SW480 (cell line): ENCODE results near the gene CCDC85C.

ENCODE experiments used
- DNase-seq: peaks from one replicate; pipeline ENCODE4 v3.0.0-alpha.2; 2016; ENCODE audit warnings: low spot score

Gene CCDC85C

DNA sequence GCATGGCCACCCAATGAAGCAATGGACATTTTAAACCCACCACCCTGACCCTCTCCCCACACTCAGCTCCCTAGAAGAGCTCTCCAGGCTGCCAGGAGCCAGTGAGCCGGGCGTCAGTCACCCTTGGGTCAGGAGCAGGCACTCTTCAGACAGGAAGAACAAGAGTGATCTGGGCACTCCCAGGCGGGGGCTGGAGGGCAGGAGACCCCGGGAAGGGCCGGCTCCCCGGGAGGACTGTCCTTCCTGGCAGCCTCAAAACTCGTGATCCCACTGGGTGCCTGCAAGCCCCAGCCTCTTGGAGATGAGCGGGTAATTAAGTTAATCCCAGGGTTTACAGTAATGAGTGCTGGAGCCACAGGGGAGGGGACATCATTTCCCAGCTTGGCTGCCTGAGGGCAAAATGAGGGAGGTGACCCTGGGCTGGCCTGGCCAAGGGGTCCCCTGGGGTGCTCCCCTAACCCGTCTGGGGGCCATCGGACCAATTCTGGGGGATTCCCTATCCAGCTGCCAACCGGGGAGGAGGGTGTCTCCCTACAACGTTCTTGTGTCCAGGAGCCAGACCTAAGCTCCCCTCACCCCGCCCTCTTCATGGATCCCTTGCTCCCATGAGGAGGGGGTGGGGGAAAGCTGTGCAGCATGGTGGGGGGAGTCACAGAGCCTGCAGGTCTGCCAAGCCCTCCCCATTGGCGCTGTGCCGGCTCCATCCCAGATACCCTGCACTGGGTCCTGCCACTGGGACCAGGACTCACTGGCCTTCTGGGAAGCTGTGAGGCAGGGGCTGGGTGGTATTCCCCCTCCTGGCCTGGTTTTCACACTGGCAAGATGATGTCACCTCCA lies 63.6 kb downstream of the CCDC85C start:
- no peak for DNase-seq

DNA sequence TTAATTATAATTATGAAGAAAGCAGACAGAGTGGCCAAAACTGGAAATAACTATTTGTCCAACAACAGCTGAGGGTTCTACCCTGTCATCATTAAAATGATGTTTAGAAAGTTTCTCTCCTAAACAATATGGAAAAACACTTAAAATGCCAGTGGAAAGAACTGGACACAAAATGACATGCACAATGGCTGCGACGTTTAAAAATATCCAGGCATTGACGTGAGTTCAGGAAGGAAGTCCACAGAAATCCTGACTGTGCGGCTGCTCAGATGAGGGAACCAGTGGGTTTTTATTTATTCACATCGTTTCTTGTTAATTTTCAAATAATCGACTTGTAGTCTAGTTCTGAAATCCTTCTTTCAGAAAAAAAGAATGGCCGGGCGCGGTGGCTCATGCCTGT lies 64.5 kb downstream of the CCDC85C start:
- DNase-seq = no peak

DNA sequence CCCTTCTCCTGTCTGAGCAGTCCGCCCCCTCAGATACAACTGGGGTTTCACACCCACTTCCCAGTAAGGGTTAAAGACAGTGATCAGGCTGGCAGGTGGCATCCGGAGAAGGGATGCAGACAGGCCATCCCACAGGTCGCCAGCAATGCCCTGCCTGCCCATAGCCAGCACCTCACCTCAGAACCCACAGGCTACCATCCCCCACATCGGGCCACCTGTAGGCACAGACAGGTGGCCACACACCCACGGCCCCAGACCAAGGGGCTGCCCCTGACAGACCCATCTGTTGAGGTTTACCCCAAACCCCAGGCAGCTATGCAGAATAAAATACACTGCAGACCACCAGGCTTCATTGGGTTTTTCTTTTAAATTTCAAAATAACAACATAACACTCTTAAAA lies 65.3 kb downstream of the CCDC85C start:
- DNase-seq = no peak

DNA sequence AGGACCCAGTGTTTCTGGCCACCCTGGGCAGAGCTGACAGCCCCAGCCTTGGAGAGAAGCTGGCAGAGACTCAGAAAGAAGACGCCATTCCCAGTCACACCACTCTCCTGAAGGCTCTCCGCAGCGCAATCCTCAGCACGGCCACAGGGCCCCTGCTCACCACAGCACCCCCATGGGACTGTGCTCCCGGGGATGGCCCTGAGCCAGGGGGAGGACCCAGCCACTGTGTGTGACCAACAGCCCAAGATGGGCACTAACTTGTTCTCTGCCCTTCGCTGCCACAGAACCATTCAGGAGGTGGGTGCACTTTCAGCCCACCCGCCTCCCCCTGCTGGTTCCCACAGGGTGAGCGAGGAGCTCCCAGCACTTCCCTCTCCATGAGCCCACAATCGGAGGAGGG lies 65.7 kb downstream of the CCDC85C start:
- no peak for DNase-seq

DNA sequence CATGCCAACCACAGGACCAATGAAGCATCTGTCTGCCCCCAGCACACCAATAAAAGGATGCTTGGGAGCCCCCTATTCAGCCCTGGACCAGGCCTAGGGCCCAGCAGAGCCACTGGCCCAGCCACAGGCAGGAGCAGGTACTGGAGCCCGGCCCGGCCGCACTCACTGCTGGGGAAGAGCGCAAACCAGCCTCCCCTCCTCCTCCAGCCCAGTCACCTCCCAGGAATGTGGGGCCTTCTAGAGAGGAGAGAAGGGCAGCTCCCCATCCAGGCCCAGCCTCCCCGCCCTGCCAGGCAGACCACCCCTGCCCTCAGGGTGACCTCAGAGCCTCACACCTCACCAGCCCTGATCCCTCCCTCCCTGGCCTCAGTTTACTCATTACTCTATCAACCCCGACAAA lies 66.6 kb downstream of the CCDC85C start:
- DNase-seq = peak; percentile 70

DNA sequence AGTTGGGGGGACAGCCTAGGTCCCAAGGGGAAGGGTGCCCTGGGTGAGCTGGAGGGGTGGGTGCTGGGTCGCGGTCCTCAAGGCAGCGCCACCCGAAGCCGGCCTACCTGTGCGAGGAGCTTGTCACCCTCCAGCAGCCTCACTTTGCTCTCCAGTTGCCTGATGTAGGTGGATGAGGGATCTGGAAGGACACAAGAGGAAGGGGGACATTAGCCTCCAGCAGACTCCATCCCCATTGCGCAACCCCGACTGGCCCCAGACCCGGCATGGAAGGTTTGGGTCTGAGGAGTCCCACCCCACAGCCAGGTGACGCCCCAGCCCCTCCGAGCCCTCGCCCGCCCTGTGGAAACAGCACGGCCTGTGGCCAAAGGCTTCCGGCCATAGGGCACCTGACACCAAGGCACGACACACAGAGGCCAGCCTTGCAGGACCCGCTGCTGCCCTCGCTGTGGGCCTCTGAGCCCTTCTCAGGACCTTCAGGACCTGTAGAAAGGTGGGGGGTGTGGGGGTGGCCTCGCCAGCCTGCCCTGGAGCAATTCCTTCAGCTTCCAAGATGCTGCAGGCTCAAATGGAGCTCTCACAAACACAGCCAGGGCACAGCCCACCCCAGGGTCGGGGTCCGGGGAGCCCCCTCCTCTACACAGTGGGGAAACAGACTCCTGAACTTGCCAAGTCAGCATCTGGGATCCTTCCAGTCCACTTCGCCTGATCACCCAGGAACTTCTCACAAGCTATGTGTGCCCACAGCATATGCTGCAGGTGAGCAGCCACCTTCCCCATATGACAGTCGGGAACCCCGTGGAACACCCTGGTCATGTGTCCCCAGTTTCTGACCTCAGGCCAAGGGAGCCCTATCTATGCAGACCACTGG lies 67.9 kb downstream of the CCDC85C start:
- no peak for DNase-seq

DNA sequence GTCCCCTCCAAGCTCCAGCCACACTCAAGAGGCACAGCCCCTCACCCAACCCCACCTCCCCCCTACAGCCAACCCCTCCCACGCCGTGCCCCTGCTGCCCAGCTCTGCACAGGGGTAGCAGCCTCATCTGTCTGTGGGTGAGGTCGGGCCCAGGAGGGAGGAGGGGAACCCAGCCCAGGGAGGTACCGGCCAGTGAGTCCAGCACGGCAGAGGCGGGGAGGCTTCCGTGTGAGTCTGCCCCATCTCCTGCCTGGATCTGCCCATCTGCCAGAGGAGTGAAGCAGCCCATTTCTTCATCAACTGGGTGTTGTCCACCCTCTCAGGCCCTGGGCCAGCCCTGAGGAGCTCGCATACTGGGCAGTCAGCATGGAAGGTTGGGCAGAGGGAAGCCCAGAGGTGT lies 68.6 kb downstream of the CCDC85C start:
- no peak for DNase-seq

DNA sequence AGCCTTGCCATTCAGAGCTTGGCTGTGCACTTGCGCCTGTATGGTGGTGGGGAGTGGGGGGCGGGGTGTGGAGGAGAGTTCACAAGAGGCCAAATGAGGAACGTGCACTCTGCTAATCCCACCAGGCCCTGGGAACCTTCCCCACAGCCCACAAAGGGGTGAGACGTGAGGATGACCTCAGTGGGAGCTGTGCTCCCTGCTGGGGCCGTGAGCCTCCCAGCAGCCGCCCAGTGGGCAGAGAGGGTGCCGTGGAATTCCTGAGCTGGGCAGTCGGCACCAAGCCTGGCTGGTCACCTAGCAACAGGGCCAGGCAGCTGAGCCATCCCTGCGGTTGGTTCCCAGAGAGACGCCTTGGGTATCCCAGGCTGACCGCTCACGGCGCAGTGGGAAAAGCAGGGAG lies 69.1 kb downstream of the CCDC85C start:
- no peak for DNase-seq

DNA sequence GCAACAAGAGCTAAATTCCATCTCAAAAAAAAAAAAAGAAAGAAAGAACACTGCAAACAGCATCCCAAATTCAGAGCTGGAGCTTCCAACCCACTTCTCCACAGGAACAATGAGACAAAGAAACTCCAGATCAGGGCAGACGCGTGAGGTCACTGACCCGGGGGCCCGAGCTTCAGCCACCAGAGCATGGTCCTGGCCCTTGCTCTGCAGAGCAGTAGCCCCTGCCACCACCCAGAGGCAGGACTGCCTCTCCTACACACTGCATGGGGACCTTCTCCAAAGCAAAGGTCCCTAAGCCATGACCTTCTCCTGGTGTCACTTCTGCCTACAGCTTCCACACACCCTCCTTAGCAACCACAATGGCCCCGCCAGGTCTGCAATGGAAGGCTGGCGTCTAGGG lies 69.7 kb downstream of the CCDC85C start:
- DNase-seq = no peak

DNA sequence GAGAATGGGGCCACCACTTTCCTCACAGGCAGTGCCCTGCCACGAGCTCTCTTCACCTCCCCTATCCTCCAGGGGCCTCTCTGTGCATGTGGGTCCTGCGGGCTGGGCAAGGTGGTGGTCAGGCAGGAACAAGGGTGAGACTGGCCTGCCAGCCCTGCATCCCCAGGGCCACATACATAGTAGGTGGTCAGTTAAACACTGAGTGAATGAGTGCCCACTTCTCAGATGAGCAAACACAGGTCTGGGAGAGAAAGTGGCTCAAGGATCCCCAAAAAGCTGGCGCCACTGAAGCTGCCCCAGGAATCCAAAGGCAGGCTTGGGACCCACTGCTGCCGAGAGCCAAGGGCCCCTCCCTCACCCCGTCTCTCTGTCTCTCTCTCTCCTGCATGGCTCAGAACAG lies 71.7 kb downstream of the CCDC85C start:
- DNase-seq = no peak

DNA sequence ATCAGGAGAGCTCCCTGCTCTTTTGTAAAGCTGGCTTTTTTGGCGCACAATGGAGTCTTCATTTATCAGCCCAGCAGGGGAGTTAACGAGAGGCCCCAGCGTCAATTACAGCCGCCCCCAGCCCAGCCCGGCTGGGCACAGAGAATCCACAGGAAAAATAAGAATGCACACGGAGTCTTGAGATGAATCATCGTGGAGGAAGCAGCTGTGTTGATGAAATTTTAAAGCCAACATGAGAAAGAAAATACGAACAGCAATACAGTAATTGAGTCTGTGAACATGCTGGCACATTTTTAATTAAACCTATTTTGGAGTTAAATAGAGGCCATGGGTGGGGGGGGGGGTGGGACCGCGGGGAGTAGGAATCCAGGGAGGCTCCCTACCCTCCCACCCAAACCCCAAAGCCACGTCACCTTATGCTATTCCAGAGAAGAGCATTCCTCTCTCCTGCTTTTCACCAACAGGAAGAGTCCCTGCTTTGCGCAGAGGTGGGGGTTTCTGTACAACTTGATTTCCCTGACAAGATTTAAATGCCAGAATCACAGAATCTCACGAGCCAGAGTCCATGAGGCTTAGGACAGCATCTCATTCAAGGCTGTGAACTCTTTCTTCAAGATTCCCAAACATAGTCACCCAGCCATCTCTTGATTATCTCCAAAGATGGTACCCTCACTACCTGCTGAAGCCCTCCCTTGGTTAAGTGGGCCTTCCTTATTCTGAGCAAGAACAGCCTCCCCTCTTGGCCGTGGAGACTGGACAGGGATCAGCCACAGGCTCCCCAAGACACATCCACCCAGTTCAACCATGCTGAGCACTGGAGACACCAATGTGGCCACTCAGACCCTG lies 72.5 kb downstream of the CCDC85C start:
- no peak for DNase-seq

DNA sequence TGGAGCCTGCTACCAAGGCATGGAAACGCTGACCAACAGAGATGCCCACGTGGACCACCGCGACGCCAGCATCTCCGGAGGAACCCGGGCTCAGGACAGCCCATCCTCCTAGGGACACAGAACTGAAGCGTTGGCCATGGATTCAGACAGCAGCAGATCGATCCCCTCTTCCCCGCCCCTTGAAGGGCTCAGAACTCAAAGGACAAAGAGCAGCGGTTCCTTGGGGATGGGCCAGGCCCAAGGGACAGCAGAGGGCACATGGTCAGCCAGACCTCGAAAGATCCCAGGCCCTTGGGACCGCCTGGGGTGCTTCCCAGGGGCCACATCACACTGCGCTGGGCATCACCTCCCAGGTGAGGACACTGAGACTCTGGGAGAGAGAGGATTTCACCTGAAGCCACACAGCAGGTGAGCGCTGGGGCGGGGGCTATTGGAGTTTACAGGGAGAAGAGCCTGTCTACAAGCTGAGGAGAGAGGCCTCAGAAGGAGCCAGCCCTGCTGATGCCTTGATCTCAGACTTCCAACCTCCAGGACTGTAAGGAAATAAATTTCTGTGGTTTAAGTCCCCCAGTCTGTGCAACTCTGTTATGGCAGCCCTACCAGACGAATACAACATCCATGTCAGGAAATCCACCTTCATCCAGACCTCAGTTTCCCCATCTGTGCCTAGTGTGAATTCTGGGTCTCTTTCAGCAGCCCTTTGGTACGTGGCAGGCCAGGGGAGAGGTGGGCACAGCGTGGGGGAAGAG lies 73.4 kb downstream of the CCDC85C start:
- no peak for DNase-seq

DNA sequence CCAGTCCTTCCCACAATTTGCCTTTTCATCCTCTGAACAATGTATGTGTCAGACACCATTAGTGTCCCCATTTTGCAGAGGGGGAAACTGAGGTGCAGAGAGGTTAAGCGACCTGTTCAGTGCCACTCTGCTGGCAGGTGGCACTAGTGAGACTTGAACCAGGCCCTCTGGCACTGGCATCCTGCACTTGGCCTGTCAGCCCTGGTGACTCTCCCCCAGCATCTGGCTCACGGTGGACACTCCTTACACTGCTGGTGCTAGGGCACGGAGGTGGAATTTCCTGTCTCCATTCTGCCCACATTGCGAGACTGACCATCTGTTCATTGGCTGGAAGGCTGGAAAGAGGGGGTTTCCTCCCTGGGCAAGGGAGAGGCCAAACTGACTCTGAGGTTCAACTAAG lies 74.1 kb downstream of the CCDC85C start:
- DNase-seq = no peak

DNA sequence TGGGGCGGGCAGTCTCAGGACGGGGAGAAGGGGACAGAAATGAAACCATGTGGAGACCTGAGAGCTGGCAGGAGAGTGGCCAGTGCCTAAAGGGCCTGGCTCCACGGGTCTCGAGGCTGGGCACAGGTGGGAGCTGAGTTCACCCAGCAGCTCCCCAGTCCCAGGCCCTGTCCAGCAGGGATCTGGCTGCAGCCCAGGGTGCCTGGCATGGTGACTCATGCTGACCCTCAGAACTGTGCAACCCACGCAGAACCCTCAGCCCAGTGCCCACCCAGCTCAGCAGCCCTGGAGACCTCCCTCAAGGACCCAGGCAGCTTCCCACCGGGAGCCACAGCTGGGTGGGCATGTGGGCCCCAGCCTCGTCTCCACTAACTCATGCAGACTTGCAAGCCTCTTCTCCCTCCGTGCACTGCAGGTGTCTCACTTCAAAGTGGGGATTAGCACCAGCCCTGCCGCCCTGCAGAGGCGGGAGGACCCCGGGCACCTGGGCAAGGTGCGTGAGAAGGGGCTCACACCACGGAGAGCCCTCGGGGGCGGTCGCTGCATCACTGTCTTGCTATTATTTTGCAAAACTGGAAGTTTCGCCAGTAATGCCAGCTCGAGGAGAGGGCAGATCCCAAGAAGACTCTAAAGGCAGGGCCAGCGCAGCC lies 76.5 kb downstream of the CCDC85C start:
- DNase-seq = no peak

DNA sequence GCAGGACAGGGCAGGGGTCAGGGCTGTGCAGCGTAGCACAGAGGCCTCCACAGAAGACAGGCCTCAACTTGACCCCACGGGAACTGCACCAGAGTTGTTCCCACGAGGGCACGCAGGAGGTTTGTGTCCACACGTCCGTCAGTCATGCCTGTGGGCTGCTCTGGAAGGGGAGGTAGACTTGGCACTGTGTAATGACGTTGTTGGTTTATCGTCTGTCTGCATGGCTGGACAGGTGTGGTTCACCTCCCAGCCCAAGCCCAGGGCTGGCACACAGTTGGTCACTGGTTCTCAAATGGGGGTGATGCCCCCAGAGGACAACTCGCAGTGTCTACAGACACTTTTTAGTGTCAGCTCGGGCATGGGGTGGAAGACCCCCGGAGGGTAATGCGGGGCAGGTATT lies 77.0 kb downstream of the CCDC85C start:
- no peak for DNase-seq

DNA sequence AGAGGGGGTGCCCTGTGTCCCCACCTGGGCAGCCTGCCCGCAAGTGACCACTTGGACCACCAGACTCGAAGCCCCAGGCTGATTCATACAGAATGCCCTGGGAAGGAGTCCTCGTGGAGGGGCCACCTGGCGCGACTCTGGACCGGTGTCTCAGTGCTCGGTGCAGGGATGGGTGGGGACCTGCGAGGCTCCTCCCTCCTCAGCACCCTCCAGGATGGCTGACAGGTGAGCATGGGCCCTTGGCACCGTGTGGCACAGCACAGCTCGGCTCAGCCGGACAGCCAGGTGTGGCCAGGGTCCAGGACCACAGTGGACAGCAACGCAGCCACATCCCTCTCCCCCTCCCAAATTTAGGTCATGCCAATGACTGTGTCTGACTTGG lies 78.3 kb downstream of the CCDC85C start:
- DNase-seq = no peak

DNA sequence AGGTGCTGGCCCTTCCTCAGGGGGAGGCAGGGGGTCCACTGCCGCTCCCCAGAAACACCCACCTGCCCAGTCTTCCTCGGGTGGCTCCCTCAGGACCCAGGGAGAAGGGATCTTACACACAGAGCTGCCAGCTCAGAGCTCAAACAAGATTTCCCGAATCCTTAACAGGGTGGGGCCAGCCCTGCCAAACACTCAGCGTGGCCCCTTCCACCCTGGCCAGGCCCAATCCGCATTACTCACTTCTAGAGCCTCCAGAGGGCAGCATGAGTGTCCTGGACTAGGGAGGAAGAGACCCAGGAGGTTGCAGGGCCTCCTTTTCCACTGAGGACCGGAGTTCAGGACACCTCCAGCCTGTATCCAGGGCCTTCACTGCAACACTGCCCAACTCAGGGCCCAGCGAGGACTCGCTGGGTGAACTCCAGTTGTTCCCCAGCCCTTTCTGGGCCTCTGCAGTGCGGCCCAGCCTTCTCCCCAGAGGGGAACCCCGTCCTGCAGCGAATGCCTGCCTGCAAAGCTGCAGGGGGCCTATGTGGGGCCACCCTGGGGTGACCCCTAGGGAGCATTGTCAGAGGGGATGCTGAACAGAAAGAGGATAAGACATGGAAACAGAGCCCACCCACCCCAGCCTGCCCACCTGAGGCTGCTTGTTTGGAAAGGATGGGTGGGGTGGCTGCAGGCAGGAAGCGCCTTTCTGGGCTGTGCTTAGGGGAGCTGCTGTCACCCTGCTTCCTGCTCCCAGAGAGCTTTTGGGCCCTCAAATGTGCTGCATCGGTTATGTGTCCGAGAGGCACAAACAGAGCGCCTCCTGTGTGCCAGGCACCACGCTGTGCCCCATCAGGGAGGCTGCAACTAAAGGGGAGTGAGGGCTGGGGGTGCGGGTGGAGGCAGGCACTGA lies 79.0 kb downstream of the CCDC85C start:
- DNase-seq = peak; percentile 59

DNA sequence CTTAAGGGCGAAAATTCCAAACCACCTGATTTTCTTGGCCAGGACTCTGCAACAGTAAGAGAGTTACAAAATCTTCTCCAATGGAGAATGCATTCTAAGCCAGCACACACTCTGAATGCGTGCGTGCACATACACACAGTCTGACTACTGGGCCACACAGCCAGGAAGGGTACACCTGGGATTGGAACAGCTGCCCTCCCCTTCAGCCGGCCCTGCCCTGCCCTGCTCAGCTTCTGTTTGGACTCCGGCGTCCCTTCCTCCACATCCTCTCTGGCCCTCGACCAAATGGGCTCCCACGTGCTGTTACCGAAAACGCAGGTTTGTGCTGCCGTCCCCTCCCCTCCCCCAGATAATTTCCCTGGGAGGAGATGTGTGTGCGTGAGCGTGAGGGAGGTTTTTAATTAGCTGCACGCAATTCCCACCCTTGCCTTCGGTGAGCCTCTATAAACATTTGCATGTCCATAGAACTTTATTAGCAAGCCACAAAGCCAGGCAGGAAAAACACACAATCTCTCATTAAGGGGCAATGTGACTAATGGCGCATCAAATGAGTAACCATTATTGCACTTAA lies 79.8 kb downstream of the CCDC85C start:
- DNase-seq = no peak

DNA sequence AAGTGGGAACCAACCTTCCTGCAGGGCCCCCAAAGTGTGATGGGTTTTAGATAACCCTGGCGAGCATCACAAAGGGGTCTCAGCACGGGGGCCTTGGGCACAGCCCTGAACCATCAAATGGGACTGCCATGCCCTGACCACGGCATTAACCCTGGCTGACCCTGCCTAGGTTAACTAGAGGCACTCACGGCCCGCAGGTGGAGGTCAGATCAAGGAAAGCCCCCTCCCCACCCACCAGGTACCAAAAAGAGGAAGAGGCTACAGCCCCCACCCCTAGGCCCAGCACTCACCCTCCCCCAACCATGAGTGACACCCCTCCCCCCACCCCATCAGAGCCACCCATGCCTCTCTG lies 80.3 kb downstream of the CCDC85C start:
- DNase-seq = no peak
